PFSK-1 (cell line): ENCODE results near the gene C3orf18.

Source experiments
- FOXP2 ChIP-seq: optimal IDR thresholded peaks from 2 replicates; pipeline ENCODE3; 2011; ENCODE audit warnings: borderline replicate concordance, control low read depth, inconsistent platforms; ENCODE audit not compliant: insufficient read depth; ENCODE audit errors: extremely low read length, extremely low read depth
- POLR2AphosphoS5 ChIP-seq: IDR thresholded peaks from 2 replicates; pipeline ENCODE4 v1.6.1; 2012; ENCODE audit warnings: low read depth, mild to moderate bottlenecking, control low read depth, low read length, moderate library complexity
- SIN3A ChIP-seq: IDR thresholded peaks from 2 replicates; pipeline ENCODE4 v1.6.1; 2012; ENCODE audit warnings: mild to moderate bottlenecking, low read length, moderate library complexity, borderline replicate concordance; ENCODE audit not compliant: insufficient read depth
- TAF1 ChIP-seq: IDR thresholded peaks from 2 replicates; pipeline ENCODE4 v1.6.1; 2012; ENCODE audit warnings: low read length, control low read depth, borderline replicate concordance; ENCODE audit not compliant: insufficient read depth
- TF ChIP-seq, protein P1 (sequence below), 2 experiments: IDR thresholded peaks; 2 replicates each; pipeline versions ENCODE4 v1.6.1 to v1.8.0; 2011 to 2012; ENCODE audit warnings: low read depth in 2 of 2, low read length in 2 of 2, control low read depth in 1 of 2, inconsistent platforms in 1 of 2, mild to moderate bottlenecking in 1 of 2, moderate library complexity in 1 of 2; ENCODE audit not compliant: insufficient read depth in 1 of 2

C3orf18 gene

DNA sequence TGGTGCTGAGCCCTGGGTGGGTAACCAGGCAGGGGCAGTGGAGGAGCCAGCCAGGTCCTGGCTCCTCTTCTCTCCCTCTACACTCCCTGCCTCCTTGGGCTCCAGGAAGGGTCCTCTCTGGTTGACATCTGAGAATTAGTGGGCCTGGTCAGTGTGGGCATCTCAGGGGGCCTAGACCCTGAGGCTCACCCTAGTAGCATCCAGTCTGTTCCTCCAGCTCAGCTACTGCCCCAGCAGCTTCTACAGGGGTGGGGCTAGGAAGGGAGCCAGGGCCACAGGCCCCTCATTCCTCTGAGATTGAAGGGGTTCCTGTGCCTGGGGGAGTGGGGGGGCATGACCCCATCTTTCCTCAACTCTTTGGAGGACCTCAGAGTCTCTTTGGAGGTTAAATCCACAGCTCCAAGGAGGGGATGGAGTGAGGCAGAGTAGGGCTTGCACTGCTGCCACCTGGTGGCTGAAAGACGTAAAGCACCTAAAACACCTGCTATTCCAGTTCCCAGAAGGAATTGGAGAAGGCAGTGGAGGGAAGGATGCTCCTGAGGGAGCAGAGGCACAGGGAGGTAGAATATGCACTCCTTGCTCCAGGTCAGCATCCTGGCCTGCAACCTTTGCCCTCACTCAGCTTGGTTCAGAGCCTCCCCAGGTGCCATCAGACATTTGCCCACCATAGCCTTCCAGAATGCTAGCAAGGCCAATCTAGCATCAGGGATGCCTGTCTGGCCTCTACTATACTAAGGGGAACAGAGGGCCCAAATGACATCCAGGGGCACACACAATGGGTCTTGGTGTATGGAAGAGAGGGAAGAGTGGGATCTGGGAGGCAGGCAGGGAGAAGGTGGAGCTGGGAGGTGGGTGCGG is 25.1 kb downstream of the C3orf18 start:
- TF ChIP-seq TAF1: no peak
- no peak for TF ChIP-seq POLR2AphosphoS5
- TF ChIP-seq, protein P1, sequence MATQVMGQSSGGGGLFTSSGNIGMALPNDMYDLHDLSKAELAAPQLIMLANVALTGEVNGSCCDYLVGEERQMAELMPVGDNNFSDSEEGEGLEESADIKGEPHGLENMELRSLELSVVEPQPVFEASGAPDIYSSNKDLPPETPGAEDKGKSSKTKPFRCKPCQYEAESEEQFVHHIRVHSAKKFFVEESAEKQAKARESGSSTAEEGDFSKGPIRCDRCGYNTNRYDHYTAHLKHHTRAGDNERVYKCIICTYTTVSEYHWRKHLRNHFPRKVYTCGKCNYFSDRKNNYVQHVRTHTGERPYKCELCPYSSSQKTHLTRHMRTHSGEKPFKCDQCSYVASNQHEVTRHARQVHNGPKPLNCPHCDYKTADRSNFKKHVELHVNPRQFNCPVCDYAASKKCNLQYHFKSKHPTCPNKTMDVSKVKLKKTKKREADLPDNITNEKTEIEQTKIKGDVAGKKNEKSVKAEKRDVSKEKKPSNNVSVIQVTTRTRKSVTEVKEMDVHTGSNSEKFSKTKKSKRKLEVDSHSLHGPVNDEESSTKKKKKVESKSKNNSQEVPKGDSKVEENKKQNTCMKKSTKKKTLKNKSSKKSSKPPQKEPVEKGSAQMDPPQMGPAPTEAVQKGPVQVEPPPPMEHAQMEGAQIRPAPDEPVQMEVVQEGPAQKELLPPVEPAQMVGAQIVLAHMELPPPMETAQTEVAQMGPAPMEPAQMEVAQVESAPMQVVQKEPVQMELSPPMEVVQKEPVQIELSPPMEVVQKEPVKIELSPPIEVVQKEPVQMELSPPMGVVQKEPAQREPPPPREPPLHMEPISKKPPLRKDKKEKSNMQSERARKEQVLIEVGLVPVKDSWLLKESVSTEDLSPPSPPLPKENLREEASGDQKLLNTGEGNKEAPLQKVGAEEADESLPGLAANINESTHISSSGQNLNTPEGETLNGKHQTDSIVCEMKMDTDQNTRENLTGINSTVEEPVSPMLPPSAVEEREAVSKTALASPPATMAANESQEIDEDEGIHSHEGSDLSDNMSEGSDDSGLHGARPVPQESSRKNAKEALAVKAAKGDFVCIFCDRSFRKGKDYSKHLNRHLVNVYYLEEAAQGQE (IDR thresholded peaks at IDR 0.05; ENCODE audit: insufficient read depth in 1 of 2, low read depth in 2 of 2, low read length in 2 of 2): no peak
- no peak for TF ChIP-seq FOXP2
- TF ChIP-seq SIN3A: no peak

DNA sequence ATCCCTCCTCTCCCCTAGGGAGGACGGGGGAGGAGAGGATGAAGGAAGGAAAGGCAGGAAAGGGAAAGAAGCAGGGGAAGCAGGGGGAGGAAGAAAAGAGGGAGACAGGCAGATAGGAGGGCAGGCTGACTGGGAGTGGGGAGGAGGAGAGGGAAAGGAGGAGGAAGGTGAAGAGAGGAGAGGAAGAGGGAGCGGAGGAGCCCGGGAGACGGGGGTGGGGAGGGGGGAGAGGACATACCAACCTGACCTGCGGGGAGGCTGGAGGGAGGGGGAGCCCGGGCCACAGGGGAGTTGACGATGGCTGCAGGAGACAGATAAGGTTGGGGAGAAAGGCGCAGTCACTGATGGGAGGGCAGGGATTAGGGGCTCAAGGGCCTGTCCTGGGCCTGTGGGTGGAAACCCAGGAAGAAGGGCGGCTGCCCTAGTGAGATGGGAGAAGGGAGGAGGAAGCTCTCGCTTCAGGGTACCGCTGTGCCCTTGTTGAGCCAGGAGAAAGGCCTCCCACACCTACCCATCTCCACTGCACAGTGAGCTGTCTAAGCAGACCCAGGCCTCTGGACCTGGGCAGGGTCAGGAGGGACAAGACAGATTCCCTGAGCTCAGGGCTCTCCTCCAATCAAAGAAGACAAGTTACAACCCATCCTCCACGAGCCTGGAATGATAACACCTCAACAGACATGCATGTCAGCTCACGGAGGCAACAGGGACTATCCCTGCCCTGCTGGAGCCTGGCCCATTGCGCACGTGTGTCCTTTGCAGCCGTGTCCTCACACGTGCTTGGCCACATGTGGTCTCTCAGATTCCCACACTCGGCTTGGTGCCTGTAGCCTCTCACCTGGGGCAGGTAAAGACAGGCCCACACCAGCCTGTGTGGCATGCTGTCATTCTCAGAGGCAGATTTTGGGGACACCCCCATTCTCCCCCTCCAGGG is 27.9 kb downstream of the C3orf18 start:
- no peak for TF ChIP-seq TAF1
- TF ChIP-seq POLR2AphosphoS5: no peak
- no peak for TF ChIP-seq FOXP2
- TF ChIP-seq, protein P1 (IDR thresholded peaks at IDR 0.05; ENCODE audit: insufficient read depth in 1 of 2, low read depth in 2 of 2, low read length in 2 of 2): no peak
- TF ChIP-seq SIN3A: no peak

DNA sequence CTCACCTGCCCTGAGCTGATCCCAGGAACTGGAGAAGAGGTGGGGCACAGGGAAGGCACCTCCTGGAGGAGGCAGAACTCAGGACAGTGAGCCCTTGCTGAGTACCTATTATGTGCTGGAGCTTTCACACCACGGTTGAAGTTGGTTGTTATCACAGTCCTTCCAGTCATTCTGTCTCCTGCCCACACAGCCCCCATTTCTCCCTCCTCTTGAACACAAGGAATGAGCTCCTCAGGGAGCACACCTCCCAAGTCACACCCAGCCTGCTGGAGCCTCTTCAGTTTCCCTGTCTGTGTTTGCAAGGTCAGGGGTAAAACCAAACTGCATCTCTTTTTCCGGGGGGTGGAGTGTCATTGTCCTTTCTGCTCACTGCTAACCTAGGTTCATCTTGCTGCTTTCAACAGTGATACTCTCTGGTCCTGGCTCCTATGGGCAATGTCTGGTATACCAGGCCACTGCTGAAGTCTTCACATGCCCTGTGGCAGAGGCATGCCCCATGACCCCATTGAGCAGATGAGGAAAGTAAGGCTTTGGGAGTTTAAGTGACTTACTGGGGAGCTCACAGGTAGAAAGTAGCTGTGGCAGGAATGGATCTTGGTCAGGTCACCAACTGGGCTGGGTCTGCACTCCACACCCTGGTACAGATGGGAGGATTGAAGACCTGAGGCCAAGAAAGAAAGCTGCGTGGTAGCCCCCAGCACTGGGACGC is 30.0 kb downstream of the C3orf18 start:
- TF ChIP-seq SIN3A: no peak
- no peak for TF ChIP-seq TAF1
- TF ChIP-seq FOXP2: no peak
- TF ChIP-seq, protein P1 (IDR thresholded peaks at IDR 0.05; ENCODE audit: insufficient read depth in 1 of 2, low read depth in 2 of 2, low read length in 2 of 2): no peak
- no peak for TF ChIP-seq POLR2AphosphoS5

DNA sequence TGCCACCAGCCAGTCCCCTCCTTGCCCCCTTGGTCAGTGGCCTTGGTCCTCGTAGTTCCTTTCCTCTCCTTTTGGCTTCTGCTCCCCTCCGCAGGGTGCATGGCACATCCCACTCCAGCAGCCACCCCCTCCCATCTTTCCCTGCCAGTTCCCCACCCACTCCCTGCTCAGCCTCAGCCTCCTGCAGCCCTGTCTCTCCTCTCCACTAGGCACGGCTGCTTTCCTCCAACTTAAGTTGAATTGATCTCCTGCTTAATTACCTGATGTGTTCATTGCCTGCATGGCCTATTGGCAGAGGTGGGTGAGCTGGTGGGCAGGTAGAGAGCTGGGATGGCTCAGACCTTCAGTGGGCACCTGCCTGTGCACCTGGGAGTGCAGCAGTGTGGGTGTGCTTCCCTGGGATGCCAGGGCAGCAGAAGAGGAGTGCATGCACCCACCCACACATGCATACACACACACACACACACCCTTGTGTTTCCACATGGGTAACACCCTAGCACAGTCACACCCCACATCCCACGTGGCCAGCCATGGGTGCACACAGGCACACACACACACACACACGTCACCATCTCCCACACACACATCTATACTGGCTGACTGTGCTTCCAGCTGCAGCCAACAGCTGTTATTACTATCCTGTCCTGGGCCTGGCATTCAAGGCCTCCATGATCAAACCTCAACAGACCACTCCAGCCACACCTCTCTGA is 30.9 kb downstream of the C3orf18 start:
- TF ChIP-seq, protein P1 (IDR thresholded peaks at IDR 0.05; ENCODE audit: insufficient read depth in 1 of 2, low read depth in 2 of 2, low read length in 2 of 2): no peak
- no peak for TF ChIP-seq SIN3A
- TF ChIP-seq TAF1: no peak
- TF ChIP-seq FOXP2: no peak
- no peak for TF ChIP-seq POLR2AphosphoS5
